LNCaP clone FGC (cell line): Measurements from ENCODE around the gene AXIN1.

Experiments used
- DNase-seq: peaks from one replicate; pipeline ENCODE4 v3.0.0-alpha.2; 2011; ENCODE audit warnings: low read depth
- H3K4me3 ChIP-seq: 2 replicates; pipeline ENCODE4 v1.5.1; 2011; ENCODE audit warnings: mild to moderate bottlenecking, low read depth, low read length, control low read depth
- CTCF ChIP-seq: IDR thresholded peaks from 2 replicates; pipeline ENCODE4 v1.5.1; 2012; ENCODE audit warnings: mild to moderate bottlenecking; ENCODE audit not compliant: control insufficient read depth, insufficient read depth; ENCODE audit errors: extremely low read depth

AXIN1 gene, protein sequence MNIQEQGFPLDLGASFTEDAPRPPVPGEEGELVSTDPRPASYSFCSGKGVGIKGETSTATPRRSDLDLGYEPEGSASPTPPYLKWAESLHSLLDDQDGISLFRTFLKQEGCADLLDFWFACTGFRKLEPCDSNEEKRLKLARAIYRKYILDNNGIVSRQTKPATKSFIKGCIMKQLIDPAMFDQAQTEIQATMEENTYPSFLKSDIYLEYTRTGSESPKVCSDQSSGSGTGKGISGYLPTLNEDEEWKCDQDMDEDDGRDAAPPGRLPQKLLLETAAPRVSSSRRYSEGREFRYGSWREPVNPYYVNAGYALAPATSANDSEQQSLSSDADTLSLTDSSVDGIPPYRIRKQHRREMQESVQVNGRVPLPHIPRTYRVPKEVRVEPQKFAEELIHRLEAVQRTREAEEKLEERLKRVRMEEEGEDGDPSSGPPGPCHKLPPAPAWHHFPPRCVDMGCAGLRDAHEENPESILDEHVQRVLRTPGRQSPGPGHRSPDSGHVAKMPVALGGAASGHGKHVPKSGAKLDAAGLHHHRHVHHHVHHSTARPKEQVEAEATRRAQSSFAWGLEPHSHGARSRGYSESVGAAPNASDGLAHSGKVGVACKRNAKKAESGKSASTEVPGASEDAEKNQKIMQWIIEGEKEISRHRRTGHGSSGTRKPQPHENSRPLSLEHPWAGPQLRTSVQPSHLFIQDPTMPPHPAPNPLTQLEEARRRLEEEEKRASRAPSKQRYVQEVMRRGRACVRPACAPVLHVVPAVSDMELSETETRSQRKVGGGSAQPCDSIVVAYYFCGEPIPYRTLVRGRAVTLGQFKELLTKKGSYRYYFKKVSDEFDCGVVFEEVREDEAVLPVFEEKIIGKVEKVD

GRCh38 chr16:352547-353403 is at the start of gene AXIN1:
Gene AXIN1 (minus strand): TSS chr16:352723. CDS start chr16:347025, 5,698 bp downstream.
- peak; percentile 75 for DNase-seq
- H3K4me3 ChIP-seq, result peak within 1 kb of the TSS; percentile 73
- TF ChIP-seq CTCF, result peak; percentile 70

DNA sequence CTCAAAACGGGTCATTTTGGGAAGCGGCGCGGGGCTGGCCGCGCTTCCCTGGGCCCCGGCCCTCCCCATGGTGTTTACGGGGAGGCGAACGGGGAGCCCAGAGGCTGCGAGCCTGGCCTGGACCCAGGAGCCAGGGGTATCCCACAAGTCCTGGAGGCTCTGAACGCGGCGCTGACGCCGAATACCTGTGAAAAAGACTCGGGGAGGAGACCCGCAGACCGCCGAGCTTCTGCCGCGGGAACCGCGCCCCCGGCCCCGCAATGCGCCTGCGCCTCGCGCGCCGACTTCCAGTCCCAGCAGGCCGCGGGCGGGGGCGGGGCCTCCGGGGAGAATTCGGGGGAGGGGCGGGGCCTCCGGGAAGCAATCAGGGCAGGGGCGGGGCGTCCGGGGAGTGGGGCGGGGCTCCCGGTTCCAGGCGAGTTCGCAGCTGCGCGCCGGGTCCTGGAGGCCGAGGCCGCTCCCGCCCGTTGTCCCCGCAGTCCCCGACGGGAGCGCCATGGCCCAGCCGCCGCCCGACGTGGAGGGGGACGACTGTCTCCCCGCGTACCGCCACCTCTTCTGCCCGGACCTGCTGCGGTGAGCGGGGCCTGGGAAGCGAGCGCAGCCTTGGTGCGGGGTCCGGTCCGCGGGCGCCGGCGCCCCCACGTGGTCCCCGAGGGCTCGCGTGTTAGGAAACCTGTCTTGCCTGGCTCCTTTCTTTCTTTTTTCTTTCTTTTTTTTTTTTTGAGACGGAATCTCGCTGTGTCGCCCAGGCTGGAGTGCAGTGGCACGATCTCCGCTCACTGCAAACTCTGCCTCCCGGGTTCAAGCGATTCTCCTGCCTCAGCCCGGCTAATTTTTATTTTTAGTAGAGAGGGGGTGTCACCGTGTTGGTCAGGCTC is 49.2 kb upstream of the AXIN1 start, which contains the start of gene DECR2:
TSS of gene DECR2 (plus strand) at position 418 of the 881 bp plus-strand sequence. CDS start at position 497, 79 bp downstream.
- DNase-seq, result no peak
- H3K4me3 ChIP-seq, result peak within 1 kb of the TSS; percentile 87
- TF ChIP-seq CTCF, result peak; percentile 52

GRCh38 chr16:400061-400591 is 47.6 kb upstream of the AXIN1 start:
- DNase-seq, result no peak
- TF ChIP-seq CTCF, result no peak
- peak overlapping the region; percentile 87; the same call in 1 of the 2 replicates for H3K4me3 ChIP-seq

DNA sequence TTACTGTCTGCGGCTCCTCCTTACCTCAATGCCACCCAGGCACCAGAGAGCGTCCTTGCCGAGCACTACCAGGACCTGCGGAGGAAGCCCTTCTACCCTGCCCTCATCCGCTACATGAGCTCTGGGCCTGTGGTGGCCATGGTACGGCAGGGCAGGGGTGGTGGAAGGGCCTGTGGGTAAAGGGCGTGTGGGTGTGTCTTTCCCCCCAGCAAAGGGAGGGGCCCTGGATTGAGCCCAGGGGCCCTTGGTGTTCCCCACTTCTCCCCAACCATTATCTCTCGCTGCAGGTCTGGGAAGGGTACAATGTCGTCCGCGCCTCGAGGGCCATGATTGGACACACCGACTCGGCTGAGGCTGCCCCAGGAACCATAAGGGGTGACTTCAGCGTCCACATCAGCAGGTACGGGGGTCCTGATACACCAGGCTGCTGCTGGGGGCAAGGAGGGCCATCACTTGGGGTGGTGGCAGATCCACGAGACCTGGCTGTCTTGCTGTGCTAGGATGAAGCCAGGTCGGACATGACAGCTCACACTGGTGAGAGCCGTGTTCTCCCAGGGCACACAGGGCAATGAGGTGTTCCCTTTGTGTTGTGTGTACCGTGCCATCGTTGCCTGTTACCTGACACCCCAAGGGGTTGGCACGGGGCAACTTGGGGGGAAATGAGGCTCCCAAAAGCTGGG is 47.0 kb upstream of the AXIN1 start:
- no peak overlapping the region for H3K4me3 ChIP-seq
- no peak for DNase-seq
- TF ChIP-seq CTCF, result no peak

- TF ChIP-seq CTCF, result no peak
- no peak for DNase-seq
- H3K4me3 ChIP-seq, result no peak overlapping the region
Observed at GRCh38 chr16:398561-399339, 46.2 kb upstream of the AXIN1 start.
